Measurements from ENCODE around the gene COL13A1.

Gene COL13A1

DNA sequence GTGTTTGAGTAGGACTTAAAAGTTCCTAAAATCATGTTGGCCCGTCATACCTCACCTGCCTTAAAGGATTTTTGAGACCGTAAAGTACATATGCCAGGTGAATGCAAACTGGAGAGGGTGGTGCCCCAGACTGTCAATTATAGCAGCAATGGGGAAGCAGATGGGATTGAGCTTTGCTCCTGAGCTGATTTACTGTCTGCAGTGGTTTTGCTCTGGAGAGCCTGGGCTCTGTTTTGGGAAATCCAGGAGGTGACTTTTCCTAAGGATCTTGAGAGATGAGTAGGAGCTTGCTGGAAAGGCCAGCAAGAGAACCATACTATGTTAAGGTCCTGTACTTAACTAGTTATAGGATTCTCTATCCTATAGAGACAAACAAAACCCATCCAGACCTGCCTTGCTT is 43.0 kb downstream of the COL13A1 start:
- in situ Hi-C loops (cut with MboI; ENCODE audit: low sequenced_read_pairs), result no loop called here

DNA sequence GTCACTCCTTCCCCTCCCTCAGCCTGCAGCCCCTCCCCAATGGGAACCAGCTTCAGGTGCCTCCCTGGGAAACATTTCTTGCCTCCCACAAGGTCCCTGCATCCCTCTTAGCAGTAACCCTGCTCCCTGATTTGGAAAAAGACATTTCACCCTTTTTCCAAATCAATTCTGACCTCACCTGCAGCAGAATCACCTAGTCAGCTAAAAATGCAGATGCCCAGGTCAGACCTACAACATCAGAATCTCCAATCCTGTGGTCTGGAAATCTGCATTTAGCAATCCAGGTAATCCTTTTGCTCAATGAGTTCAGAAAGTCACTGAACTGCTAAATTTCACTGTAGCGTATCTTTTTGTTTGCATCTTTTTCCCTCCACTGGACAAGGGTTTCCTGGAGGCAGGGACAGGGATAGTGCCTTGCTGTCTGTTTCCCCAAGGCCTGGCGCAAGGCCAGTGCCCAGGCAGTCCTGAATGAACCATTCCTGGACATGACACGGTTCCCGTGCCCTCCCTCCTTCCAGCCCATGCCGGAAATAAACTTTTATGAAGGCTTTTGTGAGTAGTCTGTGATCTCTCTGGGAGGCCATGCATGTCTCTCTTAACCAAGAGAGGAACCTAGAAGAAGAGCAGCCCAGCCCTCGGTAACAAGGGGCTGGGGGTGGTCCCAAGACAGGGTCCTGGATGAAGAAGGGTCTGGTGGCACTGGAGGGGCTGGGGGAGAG is 44.0 kb downstream of the COL13A1 start:
- in situ Hi-C loops (cut with MboI; ENCODE audit: low sequenced_read_pairs), result no loop called here

DNA sequence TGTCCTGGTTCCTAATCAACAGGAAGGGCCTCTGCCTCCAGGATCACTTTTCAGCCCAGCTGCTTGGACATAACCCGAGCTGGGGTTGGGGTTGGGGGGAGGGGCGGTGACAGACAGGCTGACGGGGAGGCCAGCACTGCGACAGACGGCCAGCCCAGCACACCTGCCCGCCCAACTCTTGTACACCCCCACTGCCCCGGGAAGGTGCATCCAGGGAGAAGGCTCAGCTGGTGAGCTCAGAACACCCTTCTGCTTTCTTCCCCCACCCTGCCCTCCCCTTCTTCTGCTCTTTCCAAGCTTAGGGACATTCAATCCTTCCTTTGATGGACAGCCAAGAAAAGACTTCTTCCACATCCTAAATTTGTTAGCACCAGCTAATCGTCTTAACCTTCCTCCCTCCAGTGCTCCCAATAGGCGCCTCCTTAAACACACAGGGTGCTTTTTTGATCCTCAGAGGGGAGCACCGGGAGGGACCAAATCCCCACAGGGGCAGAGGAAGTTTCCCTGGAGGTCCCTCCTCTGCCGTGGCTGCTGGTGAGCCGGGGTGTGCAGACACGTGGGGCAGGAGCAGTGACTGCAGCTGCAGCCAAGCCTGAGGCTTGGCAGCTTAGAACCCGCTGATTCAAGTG is 44.7 kb downstream of the COL13A1 start:
- in situ Hi-C loops (cut with MboI; ENCODE audit: low sequenced_read_pairs), result no loop called here

DNA sequence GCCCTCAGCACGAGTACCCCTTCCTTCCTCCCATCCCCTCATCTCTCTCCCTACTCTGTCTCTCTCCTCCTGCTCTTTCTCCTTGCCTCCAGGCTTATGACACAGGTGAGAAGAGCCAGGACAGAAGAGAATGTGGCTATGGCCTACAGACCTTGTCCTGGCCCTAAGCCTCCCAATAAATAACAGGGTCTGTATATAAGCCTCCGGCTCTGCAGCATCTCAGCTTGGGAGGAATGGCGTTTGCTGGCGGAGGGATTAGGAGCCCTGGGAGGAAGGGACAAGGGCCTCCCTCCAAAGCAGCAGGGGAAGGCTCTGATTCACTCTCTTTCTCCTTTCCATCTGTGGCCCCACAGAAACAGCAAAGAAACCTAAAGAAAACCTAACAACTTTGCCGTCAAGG is 45.8 kb downstream of the COL13A1 start:
- in situ Hi-C loops (cut with MboI; ENCODE audit: low sequenced_read_pairs), result no loop called here

DNA sequence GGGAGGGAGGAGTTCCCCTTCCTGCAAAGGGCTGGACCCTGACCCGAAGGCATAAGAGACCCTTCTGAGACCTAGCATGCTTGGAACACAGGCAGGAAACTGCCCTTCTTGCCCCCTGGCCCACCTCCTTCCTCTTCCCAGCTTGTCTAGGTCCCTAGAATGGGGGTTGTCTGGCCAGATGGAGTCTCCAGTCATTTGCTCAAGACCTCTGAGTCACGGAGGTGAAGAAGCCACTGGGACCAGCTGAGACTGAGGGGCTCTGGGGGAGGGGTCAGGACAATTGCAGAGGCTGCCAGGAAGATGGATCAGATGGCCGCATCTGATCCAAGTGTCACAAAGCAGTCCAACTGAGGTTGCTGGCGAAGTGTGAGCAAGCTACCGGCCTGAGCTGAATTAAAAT is 46.2 kb downstream of the COL13A1 start:
- in situ Hi-C loops (cut with MboI; ENCODE audit: low sequenced_read_pairs), result no loop called here

DNA sequence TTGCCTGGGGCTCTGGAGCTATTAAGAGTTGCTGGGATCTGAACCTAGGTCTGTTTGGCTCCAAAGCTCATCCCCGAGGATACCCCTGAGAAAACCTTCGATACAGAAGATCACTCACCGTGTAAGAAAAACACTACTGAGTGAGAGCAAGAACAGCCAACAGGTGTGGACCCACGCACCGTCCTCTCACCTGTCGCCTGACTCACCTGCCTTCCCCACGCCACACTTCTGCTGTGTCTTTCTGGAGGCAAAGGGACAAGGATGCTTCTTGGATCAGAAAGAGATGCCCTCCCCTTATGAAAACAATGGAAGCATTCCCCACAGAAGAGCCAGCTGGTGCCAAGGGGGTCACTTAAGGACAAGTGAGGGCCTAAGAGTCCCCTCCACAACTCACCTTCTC is 46.7 kb downstream of the COL13A1 start:
- in situ Hi-C loops (cut with MboI; ENCODE audit: low sequenced_read_pairs), result no loop called here

DNA sequence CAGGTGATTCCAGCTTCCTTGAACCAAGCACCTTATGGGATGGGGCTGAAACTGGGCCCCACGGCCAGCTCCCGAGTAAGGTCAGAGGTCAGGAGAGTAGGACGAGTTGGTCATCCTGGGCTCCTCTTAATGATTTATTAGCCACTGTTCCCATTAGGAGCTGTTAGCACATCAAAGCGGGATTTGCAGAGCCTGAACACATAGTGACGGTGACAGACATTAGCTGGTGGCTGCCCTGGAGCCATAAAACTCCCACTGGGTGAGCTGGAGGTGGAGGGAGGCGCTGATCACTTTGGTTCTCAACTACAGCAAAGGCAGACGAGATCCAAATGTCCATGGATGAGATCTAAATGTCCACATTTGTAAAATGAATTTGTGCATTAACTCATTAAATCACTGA is 48.1 kb downstream of the COL13A1 start:
- in situ Hi-C loops (cut with MboI; ENCODE audit: low sequenced_read_pairs), result no loop called here

DNA sequence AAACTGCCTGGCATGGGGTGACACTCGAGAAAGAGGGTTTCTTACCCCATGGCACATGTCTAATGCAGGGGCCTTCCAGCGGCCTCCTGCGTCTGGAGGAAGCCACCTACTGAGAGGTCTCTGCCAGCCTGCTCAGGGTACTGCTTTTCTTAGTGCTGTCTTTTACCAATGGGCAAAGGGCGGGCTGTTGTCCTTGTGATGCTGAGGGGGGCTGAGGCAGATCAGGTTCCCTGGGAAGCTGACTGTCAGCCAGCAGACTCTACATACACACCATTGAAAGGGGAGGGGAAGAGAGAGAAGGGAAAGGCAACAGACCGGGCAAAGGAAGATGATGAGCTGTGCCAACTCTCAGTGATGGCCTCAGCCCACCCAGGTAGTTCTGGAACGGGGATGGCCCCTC is 48.7 kb downstream of the COL13A1 start:
- in situ Hi-C loops (cut with MboI; ENCODE audit: low sequenced_read_pairs), result no loop called here

DNA sequence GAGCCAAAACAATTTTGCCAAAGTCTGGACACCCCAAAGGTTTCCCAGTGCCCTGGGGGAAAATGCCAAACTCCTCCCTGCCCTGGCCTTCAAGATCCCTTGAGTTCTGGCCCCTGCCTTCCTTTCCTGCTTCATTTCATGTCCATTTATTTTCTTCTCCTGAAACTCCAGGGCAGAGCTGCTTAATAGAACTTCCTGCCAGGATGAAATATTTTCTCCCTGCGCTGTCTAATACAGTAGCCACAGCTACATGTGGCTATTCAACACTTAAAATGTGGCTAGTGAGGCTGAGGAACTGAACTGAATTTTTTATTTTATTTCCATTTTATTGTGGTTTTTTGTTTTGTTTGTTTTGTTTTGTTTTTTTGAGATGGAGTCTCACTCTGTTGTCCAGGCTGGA is 49.6 kb downstream of the COL13A1 start:
- in situ Hi-C loops (cut with MboI; ENCODE audit: low sequenced_read_pairs), result no loop called here

DNA sequence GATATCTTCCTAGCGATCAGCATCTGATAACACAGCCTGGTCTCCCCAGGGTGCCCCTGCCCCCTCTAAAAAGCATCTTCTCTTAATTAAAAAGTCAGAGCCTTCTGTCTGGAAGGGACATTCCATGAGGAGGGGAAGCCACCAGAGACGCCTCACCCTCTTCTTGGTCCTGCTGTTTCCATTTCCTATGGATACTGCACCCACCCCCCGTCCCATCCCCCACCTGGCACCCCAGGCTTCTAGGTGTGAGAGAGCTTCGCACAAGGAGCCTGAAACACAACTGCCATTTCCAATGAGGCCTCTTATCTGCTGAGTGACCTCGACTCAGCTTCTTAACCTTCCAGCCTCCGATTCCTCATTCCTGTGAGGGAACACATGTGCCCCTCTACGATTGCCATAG is 51.4 kb downstream of the COL13A1 start:
- in situ Hi-C loops (cut with MboI; ENCODE audit: low sequenced_read_pairs), result no loop called here

DNA sequence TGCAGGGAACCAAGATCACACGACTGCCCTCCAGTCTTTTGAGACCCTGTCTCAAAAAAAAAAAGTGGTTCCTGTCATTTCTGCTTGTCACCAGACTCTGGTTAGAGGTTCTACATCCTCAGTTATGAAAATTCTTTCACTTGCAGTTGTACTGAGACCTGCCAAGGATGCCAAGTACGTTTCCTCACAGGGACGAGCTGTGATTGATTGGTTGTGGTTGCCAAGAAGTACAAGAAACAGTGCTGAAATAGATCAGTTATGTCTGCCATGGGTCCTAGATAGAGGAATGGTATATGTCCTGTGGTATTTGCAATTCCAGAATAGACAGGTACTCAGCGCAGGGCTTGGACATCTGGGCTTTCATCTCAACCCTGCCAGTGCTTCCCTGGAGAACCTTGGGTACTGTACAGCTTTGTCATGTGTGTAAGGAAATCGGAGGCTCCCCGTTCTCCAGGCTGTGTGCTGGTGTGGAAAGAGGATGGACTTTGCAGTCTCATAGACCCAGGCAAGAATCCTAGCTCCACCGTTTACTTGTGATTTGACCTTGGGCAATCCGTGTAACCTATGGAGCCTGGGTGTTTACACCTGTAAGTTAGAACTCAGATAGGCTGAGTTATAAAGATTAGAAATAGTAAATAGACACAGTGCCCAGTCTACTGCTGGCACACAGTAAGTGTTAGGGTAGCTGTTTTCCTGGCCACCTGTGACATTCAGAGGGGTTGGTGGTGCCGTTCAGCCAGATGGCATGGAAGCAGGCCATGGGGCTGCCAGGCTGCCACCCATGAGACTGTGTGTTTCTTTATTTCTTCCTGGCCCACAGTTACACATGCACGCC is 53.0 kb downstream of the COL13A1 start:
- in situ Hi-C loops (cut with MboI; ENCODE audit: low sequenced_read_pairs), result no loop called here

DNA sequence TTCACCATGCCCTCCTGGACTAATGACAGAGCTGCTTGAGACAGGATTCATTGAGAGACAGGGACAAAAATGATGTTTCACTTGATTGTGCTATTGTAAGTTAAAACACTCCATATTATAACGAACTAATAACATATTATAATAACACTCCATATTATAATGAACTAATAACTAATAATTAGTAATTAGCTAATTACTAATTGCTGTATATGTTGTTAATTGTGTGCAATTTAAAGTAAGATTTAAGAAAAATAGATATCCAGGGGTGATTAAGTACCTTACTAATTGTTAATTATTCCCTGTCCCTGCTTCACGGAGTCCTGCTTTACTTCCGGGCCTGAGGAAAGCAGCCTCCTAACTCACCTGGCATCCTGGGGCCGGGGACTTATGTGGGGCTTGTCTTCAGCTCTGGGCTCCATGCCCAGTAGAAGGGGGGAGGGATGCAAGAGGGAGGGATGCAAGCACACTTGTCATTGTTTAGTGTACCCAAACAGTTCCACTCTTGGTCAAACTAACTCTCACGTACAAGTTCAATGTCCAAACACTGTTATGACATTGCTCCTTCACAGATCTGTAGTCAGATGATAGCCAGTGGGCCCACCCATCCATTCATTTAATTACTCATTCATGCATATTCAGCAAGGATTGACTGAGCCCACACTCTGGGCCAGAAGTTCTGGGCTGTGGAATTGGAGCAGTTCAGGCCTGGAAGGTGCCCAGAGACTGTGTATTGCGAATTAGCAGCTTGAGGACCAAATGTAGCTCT is 53.8 kb downstream of the COL13A1 start:
- in situ Hi-C loops (cut with MboI; ENCODE audit: low sequenced_read_pairs), result no loop called here

DNA sequence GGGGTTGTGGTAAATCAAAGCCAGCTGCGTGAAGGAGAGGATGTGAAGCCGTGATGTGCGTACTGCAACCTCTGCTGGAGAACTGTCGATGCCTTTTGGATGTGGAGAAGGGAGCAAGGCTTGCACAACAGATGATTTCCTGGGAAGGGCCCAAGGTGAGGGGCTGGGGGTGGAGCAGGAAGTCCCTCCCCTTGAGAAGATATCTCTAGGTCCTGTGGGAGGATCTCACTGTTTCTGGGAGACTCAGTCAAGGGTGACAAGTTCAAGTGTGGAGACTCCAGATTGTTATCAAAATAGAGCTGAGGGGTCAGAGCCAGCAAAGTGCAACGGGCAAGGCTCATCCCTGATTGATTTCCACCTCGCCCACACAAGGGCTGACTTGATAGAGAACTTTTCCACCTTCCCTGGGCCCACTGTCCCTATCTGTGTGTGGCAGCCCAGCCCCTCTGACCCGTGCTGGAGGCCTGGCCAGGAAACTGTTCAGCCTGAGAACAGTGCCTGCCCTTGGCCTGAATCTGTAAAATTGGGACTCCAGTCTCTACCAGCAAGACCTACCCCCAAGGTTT is 55.0 kb downstream of the COL13A1 start:
- in situ Hi-C loops (cut with MboI; ENCODE audit: low sequenced_read_pairs), result no loop called here

DNA sequence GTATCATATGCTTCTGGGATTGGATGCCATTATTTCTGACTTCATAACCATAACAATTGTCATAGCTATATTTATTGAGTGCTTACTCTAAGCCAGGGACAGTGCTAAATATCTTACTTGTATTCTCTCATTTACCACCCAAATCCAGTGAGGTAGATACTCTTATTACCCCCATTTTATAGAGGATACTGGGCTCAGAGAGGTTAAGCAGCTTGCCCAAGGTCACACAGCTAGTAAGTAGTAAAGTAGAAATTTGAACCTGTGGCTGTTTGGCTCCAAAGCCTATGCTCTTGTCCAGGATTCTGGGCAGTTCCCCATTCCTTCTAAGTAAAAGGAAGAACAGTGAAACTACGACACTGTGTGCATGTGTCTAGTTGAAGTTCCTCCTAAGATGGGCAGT is 56.5 kb downstream of the COL13A1 start:
- in situ Hi-C loops (cut with MboI; ENCODE audit: low sequenced_read_pairs), result no loop called here

DNA sequence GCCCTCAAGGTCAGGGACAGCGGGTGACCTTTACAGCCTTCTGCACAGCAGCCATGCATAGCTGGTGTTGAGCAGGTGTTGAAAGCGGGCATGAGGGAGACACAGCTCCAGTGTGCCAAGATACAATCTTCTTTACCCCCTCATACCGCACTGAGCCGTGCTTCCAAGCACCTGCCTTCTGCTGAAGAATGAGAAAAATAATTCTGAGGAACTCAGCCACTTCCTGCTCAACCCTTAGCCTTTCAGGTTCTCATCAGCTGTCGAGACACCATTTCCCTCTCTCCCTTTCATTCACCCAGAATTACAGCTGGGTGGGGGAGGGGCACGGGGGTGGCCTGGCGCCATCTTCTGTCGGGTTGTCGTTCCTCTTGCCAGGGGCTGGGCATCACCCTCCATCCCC is 58.6 kb downstream of the COL13A1 start:
- in situ Hi-C loops (cut with MboI; ENCODE audit: low sequenced_read_pairs), result no loop called here

DNA sequence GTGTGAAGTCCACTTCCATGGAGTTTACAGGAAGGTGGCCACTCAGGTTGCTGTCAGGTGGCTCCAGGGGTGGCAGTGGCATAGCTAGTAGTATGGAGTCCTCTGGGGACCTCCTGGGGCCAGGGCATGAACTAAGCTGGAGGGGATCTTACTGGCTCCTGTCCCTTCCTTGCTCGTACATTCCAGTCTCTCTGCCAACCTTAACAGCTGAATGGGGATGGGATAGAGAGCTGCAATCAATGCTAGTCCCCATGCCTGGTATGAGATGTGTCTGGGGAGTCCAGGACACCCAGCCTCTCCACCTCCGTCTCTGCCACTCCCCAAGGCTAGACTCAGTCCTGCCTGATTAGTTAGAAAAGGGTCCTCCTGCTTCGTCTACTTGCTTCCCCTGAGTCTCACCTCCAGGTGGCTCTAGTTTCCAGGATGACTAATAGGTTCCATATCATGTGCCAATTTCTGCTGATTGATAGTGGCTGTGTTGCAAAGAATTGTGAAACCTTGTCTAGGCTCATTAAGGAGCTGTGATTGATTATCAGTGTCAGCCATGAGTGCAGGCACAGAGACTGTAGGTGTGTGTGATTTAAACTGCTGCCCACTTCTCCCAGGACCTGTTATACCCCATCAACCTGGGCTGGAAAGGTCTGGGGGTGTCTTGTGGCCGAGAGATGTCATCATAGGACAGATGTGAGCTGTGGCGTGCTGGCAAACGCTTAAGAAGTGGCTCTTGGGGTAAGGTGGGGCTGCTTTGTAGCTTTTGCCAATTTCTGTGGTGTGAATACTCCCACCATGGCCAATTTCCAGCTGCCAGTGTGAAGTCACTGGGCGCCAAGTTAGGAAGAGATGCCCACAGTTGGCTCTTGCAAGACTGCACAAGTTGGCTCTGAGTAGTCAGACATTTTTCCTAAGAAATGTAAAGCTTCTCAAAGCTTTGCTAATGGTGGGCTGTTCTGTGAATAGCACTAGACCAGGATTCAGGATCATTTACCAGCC is 59.8 kb downstream of the COL13A1 start:
- in situ Hi-C loops (cut with MboI; ENCODE audit: low sequenced_read_pairs), result no loop called here

DNA sequence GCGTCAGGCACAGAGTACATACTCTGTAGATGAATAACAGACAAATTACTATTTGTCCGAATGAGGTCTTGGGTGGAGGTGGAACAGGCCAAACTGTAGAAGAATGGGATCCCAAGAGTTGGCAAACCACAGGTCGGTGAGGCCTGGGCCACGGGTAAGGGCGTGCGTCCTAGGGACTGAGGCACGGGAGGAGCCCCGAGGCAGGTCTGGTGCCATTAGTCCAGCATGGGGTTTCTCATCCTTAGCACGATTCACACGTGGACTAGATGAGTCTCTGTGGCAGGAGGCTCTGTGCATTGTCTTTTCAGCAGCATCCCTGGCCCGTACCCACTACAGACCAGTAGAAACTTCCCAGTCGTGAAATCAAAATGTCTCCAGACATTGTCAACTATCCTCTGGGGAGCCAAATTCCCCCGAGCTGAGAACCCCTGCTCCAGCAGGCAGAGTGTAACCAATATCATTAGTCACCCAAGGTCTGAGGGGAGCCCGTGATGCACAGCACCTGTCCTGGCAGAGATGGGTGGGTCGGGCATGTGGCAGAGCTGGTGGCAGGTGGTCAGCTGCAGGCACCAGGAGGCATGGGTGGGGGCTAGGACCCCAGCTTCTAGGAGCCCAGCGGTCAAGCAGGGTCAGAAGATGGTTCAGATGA is 61.3 kb downstream of the COL13A1 start:
- in situ Hi-C loops (cut with MboI; ENCODE audit: low sequenced_read_pairs), result no loop called here

DNA sequence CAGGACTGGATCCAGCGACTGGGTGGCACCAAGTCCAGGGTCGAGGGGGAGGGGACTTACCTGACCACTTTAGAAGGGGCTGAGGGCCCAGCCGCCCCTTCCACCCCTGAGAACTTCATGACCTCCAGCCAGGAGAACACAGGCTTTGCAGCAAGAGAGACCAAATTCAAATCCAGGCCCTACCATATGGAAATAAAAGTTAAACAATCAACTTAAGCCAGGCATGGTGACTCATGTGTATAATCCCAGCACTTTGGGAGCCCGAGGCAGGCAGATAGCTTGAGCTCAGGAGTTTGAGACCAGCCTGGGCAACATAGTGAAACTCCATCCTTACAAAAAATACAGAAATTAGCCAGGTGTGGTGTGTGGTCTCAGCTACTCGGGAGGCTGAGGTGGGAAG is 61.9 kb downstream of the COL13A1 start:
- in situ Hi-C loops (cut with MboI; ENCODE audit: low sequenced_read_pairs), result no loop called here

DNA sequence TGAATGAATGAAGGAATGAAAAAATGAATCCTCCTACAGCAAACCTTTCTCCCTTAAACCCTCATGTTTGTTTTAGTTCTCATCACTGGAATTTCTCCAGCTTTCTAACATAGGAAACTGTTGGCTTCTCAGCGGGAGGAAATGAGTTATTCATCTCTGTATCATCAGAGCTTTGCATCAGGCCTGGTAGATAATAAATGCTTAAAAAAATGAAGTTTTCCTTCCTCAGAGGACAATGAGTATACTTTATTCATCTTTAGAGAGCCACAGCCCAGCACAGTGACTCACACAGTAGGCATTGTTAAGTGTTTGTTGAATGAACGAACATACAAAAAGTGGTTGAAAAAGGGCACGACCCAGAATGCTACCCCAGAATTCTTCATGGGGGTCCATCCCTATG is 62.6 kb downstream of the COL13A1 start:
- in situ Hi-C loops (cut with MboI; ENCODE audit: low sequenced_read_pairs), result no loop called here

All from HL-60/S4 treated with phorbol 12-myristate 13-acetate at 8.2 ng/mL for 4 days and 3 days (cell line).